ENCODE data around the gene AGBL1.

Gene AGBL1

DNA sequence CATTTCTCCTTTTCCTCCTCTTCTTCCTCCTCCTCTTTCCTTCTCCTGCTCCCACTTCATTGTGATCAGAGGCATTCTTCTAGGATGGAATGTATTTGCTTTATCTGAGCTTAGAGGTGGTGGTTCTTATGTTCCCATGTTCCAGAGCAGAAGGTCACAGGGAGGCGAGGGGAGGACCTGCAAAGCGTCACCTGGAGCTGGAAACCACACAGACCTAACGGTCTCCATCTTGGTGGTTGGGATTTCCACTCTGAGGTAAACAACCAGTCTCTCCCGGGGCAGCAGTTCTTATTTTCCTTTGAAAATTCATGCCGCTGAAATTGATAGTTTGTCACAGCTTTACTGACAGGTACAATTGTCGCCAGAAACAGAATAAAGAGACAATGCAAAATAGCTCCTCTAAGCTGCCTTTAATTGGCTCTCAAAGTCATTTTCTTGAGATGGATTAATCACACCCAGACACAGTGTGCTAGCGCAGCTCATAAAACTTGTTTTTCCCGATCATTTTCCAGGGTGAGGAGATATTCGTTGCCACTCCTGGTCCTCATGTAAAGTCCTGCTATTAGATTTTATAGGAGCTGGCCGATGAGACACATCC is 16.9 kb upstream of the AGBL1 start:
- no peak overlapping the region for H3K4me3 ChIP-seq (ENCODE audit: low read depth, low read length)
- no peak for DNase-seq (ENCODE audit: low read depth)
- TF ChIP-seq, protein P1, sequence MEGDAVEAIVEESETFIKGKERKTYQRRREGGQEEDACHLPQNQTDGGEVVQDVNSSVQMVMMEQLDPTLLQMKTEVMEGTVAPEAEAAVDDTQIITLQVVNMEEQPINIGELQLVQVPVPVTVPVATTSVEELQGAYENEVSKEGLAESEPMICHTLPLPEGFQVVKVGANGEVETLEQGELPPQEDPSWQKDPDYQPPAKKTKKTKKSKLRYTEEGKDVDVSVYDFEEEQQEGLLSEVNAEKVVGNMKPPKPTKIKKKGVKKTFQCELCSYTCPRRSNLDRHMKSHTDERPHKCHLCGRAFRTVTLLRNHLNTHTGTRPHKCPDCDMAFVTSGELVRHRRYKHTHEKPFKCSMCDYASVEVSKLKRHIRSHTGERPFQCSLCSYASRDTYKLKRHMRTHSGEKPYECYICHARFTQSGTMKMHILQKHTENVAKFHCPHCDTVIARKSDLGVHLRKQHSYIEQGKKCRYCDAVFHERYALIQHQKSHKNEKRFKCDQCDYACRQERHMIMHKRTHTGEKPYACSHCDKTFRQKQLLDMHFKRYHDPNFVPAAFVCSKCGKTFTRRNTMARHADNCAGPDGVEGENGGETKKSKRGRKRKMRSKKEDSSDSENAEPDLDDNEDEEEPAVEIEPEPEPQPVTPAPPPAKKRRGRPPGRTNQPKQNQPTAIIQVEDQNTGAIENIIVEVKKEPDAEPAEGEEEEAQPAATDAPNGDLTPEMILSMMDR (IDR thresholded peaks at IDR 0.05; ENCODE audit: insufficient read depth, low read depth, low read length, missing control alignments), result no peak

DNA sequence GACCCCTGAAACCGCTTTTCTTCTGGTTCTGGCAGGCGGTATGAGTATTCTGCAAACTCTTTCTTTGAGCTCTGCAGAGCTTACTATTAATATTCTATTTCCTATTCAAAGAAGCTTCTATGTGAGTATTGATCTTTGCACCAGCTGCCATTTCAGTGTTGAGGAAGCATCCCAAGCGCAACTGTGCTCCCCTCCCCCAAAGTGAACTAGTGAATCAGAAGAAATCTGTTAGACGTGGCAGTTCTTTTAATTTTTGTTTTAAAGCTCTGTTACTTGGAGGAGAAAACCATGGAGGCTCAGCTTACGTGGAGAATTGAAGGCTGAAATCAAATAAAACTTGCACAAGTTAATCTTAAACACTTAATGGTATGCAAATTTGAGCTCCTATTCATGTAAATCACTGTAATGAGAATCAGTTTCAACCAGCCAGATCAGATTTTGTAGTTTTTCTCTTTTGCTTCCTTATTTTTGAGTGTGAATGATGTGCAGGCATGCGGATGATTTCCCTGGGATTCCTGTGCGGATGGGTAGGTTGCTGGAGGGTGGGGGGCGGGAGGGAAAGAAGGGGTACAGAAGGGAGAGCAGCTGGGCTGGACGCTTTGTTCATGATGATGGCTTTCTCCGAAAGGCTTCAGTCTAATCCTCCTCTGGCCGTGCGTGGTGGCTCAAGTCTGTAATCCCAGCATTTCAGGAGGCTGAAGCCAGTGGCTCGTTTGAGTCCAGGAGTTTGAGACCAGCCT is 16.1 kb upstream of the AGBL1 start:
- no peak overlapping the region for H3K4me3 ChIP-seq (ENCODE audit: low read depth, low read length)
- no peak for DNase-seq (ENCODE audit: low read depth)
- TF ChIP-seq, protein P1 (IDR thresholded peaks at IDR 0.05; ENCODE audit: insufficient read depth, low read depth, low read length, missing control alignments), result no peak

DNA sequence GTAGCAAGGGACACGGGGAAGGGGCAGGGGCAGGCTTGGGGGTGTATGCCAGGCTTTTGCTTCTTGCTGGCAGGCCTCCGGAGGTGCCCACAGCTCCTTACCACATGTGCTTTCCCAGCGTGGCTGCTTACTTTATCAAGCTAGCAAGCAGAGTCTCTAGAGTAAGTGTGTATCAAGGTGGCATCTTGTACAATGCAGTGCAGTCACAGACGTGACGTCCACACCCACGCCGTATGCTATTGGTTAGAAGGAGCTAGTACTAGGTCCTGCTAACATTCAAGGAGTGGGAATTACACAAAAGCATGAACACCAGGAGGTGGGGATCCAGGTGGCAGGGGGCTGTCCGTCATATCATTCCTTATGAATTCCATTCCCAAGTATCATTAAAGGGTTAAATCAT is 15.3 kb upstream of the AGBL1 start:
- H3K4me3 ChIP-seq (ENCODE audit: low read depth, low read length), result no peak overlapping the region
- TF ChIP-seq, protein P1 (IDR thresholded peaks at IDR 0.05; ENCODE audit: insufficient read depth, low read depth, low read length, missing control alignments), result no peak
- DNase-seq (ENCODE audit: low read depth), result no peak

- no peak for DNase-seq (ENCODE audit: low read depth)
- no peak overlapping the region for H3K4me3 ChIP-seq (ENCODE audit: low read depth, low read length)
- TF ChIP-seq, protein P1 (IDR thresholded peaks at IDR 0.05; ENCODE audit: insufficient read depth, low read depth, low read length, missing control alignments), result no peak
Measured at GRCh38 chr15:86066174-86066834, 13.4 kb upstream of the AGBL1 start.

DNA sequence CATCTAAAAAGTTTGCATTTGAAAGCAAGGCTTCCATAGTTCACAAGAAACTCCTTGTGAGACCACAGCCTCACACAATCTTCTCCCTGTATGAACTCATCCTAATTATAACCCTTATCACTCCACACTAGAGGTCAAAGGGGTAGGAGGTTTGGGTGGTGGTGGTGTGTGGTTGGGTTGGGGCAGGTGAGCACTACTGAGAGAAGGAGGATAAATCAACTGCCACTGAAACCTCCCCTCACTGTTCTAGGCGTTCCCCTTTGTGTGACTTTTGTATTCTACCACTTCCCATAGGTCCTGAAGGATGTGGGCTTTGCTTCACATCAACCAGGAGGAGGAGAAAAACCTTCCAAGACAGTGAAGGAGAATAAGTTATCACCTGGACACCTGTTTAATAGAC is 6.4 kb upstream of the AGBL1 start:
- no peak for DNase-seq (ENCODE audit: low read depth)
- TF ChIP-seq, protein P1 (IDR thresholded peaks at IDR 0.05; ENCODE audit: insufficient read depth, low read depth, low read length, missing control alignments), result no peak

DNA sequence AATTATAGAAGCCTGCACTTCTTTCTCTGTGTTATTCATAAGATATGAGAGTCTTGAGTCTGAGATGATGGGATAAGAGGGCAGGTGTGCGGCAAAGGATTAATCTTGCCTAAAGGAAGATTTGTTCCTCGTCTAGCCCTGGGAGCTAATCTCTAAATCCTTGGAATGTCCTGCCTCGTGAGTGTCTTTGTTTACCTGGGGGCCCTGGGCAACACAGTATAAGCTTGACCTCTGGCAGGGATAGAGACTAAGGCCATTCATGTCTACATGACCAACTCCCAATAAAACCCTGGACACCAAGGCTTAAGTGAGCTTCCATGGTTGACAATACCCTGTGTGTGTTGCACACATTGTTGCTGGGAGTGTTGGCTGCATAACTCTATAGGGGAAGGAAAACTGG is 3.2 kb upstream of the AGBL1 start:
- TF ChIP-seq, protein P1 (IDR thresholded peaks at IDR 0.05; ENCODE audit: insufficient read depth, low read depth, low read length, missing control alignments), result no peak
- H3K4me3 ChIP-seq (ENCODE audit: low read depth, low read length), result no peak overlapping the region
- DNase-seq (ENCODE audit: low read depth), result no peak

More for the DNA sequence above, 6.4 kb upstream of the AGBL1 start:
- no peak overlapping the region for H3K4me3 ChIP-seq (ENCODE audit: low read depth, low read length)
